ENCODE data around the gene TBCK.

DNA sequence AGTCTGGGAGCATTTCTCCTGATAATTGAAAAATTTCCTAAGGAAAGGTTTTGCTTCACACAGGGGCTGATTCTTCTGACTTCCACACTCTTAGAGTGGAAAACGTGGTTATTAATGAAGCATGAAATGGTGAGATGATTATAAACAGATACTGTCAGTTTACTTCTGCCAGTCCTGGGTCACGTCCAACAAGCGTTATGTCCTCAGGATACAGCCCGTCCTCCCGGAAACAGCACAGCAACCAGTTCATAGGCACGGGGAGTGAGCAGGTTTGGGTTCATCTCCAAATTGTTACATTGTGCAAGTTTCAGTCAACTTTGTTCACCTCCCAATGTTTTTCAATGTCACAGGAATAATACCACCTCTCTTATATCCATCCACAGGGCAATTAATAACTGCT, 321.9 kb downstream of the TBCK start:
- TF ChIP-seq, protein P1, sequence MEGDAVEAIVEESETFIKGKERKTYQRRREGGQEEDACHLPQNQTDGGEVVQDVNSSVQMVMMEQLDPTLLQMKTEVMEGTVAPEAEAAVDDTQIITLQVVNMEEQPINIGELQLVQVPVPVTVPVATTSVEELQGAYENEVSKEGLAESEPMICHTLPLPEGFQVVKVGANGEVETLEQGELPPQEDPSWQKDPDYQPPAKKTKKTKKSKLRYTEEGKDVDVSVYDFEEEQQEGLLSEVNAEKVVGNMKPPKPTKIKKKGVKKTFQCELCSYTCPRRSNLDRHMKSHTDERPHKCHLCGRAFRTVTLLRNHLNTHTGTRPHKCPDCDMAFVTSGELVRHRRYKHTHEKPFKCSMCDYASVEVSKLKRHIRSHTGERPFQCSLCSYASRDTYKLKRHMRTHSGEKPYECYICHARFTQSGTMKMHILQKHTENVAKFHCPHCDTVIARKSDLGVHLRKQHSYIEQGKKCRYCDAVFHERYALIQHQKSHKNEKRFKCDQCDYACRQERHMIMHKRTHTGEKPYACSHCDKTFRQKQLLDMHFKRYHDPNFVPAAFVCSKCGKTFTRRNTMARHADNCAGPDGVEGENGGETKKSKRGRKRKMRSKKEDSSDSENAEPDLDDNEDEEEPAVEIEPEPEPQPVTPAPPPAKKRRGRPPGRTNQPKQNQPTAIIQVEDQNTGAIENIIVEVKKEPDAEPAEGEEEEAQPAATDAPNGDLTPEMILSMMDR (IDR thresholded peaks at IDR 0.05), result no peak
- TF ChIP-seq POLR2A (IDR thresholded peaks at IDR 0.05), result no peak
